Measurements from ENCODE around the gene PRPF8.

GRCh38 chr17:1715803-1716075 is 31.1 kb upstream of the PRPF8 start:
- TF ChIP-seq GABPA (IDR thresholded peaks at IDR 0.05; ENCODE audit: low read depth) (no peak), CTCF (IDR thresholded peaks at IDR 0.05; ENCODE audit: insufficient read depth, low read length) (no peak)
